GM21360 (cell line): ENCODE data around the gene TOR4A.

Experiments used
- ATAC-seq: cut with Tn5 transposase; IDR thresholded peaks from one replicate; pipeline ENCODE4 v1.9.1; 2021; ENCODE audit warnings: mild to moderate bottlenecking, moderate library complexity; ENCODE audit not compliant: unreplicated experiment

The TOR4A gene

DNA sequence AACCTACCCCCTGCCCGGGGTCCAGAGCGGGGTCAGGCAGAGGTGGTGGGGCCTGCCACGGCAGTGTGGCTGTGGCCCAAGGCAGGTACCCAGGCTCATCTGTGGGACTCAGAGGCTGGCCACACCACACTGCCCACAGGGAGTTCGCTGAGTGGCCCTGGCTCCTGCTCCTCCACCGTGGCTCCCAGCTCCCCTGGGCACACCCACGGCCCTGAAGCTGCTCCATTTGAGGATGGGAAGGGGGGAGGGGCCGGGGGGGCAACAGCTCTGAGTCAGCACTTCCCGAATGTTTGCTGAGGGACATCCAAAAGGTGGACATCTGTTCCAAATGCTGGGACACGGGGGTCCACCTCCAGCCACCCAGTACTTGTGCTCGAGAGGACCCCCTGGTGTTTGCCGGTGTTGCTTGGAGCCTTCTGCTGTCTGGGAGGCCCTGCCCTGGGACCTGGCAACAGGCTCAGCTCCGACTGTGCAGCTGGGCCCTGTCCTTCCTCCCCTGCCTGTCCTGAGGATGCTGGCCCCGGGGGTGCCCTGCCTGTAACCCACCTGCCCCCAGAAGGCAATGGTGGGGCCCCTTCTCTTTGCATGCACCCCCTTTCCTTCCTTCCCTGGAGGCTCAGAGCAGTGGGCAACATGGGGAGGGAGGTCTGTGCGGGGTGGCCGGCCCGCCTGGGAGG is 27.0 kb downstream of the TOR4A start:
- ATAC-seq: no peak

- ATAC-seq: no peak
Observed at GRCh38 chr9:137305060-137305797, 27.7 kb downstream of the TOR4A start.

GRCh38 chr9:137305798-137306065 is 28.2 kb downstream of the TOR4A start:
- no peak for ATAC-seq

DNA sequence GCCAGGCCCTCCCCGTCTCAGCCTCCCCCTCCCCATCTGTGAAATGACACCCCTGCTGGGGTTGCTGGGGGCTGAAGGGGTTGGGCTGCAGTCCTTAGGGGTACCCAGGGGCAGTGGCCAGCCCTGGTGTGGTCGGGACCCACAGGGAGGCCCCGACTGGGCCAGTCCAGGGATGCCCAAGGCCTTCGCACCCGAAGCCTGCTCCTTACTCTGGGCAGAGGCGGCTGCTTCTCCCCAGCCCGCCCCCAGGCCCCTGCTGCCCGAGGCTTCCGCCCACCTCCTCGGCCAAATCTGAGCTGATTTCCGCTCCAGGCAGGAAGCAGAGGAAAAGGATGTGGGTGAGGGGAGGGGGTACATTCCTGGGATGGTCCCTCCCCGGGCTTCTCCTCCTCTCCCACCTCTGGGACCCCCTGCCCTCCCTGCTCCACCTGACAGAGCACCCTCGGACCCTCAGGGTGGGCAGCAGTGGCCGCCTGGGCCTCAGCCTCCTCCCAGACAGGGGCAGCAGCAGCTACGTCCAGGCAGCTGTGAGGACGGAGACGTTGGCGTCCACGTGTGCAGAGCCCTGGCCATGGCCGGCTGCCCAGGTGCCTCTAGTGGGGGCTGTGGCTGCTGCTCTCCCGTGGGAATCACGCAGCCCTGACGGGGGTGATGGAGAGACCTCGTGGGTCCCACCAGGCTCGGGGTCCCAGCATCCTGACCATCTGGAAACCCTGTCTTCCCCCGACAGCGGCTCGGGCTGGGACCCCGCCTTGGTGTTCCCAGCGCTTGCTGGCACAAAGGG is 28.7 kb downstream of the TOR4A start:
- no peak for ATAC-seq

DNA sequence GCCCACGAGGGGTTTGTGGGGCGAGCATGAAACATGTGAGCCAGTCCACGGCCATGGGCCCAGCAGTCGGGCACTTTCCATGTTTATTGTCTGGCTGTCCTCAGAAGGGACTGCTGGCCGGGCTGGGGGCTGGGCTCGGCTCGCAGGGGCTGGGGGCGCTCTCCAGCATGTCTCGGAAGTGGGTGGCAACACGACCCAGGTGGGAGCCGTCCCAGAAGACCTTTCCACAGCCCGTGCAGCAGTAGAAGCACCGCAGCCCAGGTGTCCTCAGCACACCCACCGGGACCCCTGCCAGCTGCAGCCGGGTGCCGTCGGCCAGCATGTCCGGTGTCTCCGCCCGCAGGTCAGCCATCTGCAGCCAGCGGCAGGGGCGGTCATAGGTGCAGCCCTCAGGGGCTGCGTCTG is 29.3 kb downstream of the TOR4A start:
- no peak for ATAC-seq

DNA sequence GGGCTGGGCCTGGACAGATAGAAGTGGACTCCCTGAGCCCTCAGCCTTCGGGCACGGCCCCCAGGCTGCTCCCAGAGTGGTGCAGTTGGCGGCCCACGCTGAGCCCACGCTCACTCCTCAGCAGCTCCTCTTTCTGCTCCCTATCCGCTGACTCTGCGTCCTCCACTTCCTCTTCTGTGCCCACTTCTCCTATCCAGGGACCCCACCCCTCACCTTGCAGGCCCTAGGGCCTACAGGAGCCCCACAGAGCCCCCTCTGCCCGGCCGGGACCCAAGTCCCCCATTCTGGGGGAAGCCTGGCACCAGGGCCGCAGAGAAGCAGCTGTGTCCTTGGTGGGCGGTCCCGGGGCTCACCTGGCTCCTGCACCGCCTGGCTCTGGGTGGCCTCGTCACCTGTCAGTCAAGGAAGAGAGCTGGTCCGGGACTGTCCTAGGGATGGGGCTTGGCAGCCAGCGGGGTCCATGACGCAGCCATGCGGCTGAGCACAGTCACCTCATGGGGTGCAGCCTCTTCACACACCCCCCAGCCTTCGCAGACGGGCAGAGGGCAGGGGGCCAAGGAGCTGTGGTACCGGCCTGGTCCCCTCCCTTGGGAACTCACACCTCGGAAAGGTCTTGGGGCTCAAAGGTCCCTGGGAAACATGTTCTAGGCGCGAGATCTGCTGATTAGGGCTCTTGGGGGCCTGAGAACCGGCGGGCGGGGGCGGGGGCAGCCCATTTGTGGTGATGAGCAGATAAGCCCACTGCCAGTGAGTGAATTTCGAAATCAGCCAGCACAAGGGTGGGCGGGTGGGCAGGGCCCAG is 29.9 kb downstream of the TOR4A start:
- no peak for ATAC-seq

DNA sequence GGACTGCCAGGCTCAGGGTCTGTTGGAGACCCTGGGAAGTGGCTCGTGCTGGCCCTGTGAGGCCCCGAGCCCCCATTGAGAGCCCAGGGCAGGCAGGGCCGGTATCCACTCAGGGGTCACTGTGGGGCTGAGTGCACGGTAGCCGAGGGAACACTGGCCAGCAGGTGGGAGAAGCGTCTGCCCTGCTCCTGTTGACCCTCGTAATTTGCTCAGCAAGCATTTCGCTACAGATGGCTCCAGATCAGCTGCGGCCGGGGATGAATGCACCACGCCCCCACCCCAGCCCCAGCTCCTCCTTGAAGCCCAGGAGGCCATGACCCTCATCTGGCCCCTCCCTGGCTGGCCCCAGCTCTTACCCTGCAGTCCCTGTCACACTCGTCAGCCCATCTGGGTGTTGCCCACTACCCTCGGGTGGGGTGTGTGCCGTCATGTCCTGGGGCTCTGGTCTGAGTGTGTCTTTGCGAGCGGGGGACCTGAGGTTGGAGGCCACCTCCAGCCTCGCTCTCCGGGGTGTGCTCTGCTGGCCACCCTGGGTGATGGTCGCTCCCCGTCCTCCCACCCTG is 30.6 kb downstream of the TOR4A start:
- ATAC-seq: no peak

DNA sequence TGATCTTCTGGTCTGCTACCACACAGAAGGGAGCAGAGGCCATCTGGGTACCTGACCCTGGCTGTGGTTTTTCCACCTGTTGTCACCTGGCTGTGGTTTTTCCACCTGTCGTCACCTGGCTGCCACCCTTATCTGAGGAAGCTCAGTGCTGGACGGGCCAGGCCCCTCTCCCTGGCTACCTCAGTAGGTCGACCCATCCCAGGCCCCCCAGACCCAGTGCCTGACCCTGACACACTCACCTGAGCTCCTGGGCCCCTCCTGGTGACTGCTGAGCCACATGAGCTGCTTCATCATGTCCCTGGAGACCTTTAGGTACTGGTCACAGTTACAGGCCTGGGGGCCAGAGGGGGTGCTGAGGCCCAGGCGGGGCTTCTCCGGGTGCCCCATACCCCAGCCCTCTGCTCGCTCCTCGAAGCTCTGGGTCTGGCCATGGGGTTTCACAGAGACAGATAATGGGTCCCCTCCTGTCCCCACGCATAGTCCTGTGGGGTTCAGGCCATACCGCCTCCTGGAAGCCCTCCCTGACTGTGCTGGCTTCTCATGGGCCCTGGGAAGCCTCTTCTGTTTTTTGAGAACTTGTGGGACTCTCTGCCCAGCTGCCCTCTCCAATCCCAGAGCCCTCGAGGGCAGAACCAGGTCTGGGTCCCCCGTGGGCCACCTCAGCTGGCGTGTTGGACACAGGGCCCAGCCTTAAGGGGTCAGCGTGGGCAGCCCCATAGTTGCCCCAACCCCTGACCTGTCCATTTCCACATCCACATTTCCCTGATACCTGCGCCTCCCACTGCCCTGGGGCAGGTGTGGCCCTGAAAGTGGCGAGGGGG is 32.1 kb downstream of the TOR4A start:
- no peak for ATAC-seq

- ATAC-seq: no peak
Observed at GRCh38 chr9:137310189-137311052, 32.9 kb downstream of the TOR4A start.

- no peak for ATAC-seq
Observed at GRCh38 chr9:137311171-137311985, 33.9 kb downstream of the TOR4A start.

- no peak for ATAC-seq
Observed at GRCh38 chr9:137311986-137312851, 34.7 kb downstream of the TOR4A start.

DNA sequence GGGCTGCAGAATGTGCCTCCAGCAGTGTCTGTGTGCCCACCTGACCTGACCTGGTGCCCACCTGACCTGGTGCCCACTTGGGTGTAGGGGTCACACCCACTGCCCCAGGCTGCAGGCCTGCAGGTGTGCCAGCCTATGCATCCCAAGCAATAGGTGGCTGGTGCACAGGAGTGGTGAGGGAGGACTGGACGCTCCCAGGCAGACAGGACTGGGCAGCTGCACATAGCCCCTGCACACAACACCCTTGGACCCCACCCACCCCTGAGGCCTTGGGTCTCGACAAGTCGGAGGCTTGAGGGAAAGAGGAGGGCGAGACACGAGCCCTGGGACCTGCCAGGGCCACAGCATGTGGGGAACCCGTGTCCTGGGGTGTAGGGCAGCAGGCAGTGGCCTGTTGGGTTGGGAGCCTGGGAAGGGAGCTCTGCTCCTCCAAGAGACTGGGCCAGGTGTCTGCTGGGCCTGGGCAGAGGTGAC is 35.4 kb downstream of the TOR4A start:
- no peak for ATAC-seq

- no peak for ATAC-seq
Observed at GRCh38 chr9:137313326-137313936, 35.9 kb downstream of the TOR4A start.

DNA sequence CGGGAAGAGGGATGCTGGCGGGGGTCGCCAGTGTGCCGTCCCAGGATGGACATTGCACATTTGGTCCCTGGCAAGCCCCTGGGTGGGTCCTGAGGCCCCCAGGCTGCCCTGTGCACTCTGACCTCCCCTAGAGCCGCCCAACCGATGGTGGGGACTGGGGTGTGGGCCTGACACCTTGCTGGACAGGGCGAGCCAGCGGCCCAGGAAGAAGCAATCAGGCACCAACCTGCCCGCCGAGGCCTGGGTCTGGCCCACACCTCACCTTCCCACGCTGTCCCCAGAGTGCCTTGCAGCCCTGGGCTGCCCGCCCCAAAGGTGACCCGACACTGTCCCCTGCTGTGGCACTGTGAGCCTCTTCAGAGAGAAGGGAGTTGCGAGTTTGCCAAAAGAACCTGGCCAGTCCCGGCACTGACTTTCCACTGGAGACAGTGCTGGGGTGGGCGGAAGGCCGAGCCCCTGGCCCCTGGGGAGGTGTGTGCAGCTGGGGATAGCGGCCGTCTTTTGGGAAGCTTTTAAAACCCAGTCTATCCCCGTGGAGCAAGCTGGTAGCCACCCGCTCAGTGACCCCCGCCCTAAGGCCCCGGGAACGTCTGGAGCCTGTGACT is 36.5 kb downstream of the TOR4A start:
- no peak for ATAC-seq

- ATAC-seq: no peak
Observed at GRCh38 chr9:137314561-137315560, 37.3 kb downstream of the TOR4A start.
